SK-N-SH (cell line): ENCODE measurements around the gene RAB5B. TPM values are rescaled to one million over a fixed set of nuclear protein-coding genes. Genes with fewer than 3 reads are reported as not detected.

Experiments used
- CTCF ChIA-PET: fragments of 300-600, 350-600 bp; formaldehyde crosslinking; extraction: SDS; loops from one replicate; lab custom pipeline; 2021; lab: Yijun Ruan, JAX
- POLR2A ChIA-PET: fragments of 350-600 bp; sonication (Branson Sonifier 250); formaldehyde crosslinking; extraction: SDS; loops from one replicate; lab custom pipeline; 2020; ENCODE audit warnings: antibody characterized with exemption, inconsistent platforms; lab: Yijun Ruan, JAX
- DNase-seq: peaks from one replicate; pipeline ENCODE4 v3.0.0; 2012
- H2AFZ ChIP-seq: fragments of 200-600 bp; sonication (generic); 2 replicates; pipeline ENCODE4 v1.8.1; 2016; ENCODE audit warnings: antibody characterized with exemption, mild to moderate bottlenecking, low read depth
- H3F3A ChIP-seq: fragments of 200-600 bp; sonication (generic); replicated peaks from 2 replicates; pipeline ENCODE3; 2016; ENCODE audit warnings: antibody characterized with exemption, mild to moderate bottlenecking; ENCODE audit not compliant: insufficient read depth
- H3K27ac ChIP-seq, 2 experiments: fragments of 200-500 bp in 1 of 2; fragments of 200-600 bp in 1 of 2; sonication (Bioruptor generic) in 1 of 2; sonication (generic), shearing (Covaris generic) in 1 of 2; 2 replicates each; pipeline versions ENCODE4 v1.5.1 to v1.6.1; 2014 to 2016; ENCODE audit warnings: low read depth in 2 of 2, inconsistent platforms in 1 of 2, low read length in 1 of 2, mild to moderate bottlenecking in 1 of 2, mixed read lengths in 1 of 2
- H3K27me3 ChIP-seq: fragments of 200-600 bp; sonication (generic), shearing (Covaris generic); 2 replicates; pipeline ENCODE4 v1.6.1; 2016; ENCODE audit warnings: mixed run types; ENCODE audit not compliant: insufficient read depth
- H3K36me3 ChIP-seq, 2 experiments: fragments of 200-500 bp in 1 of 2; fragments of 200-600 bp in 1 of 2; sonication (Bioruptor generic) in 1 of 2; sonication (generic) in 1 of 2; replicated peaks in 1 of 2; 2 replicates each; pipeline versions ENCODE3 to v1.5.1; 2014 to 2016; ENCODE audit warnings: low read length in 1 of 2, mild to moderate bottlenecking in 1 of 2; ENCODE audit not compliant: insufficient read depth in 2 of 2, control insufficient read depth in 1 of 2
- H3K4me1 ChIP-seq, 2 experiments: fragments of 200-500 bp in 1 of 2; fragments of 200-600 bp in 1 of 2; sonication (Bioruptor generic) in 1 of 2; sonication (generic), shearing (Covaris generic) in 1 of 2; 2 replicates each; pipeline versions ENCODE4 v1.5.1 to v1.6.1; 2014 to 2016; ENCODE audit warnings: low read depth in 1 of 2, low read length in 1 of 2, mixed run types in 1 of 2; ENCODE audit not compliant: insufficient read depth in 2 of 2, control insufficient read depth in 1 of 2
- H3K4me2 ChIP-seq: fragments of 200-600 bp; sonication (generic), shearing (Covaris generic); 2 replicates; pipeline ENCODE4 v1.6.1; 2017; ENCODE audit warnings: mixed run types
- H3K4me3 ChIP-seq, 2 experiments: fragments of 200-500 bp in 1 of 2; fragments of 200-600 bp in 1 of 2; sonication (Bioruptor generic) in 1 of 2; sonication (generic), shearing (Covaris generic) in 1 of 2; 2 replicates each; pipeline versions ENCODE4 v1.5.1 to v1.8.1; 2014 to 2016; ENCODE audit warnings: low read depth in 2 of 2, inconsistent platforms in 1 of 2, low read length in 1 of 2, mild to moderate bottlenecking in 1 of 2, mixed read lengths in 1 of 2, moderate library complexity in 1 of 2
- H3K79me2 ChIP-seq: fragments of 200-600 bp; sonication (generic); 2 replicates; pipeline ENCODE4 v1.8.1; 2017; ENCODE audit warnings: mild to moderate bottlenecking; ENCODE audit not compliant: insufficient read depth
- H3K9ac ChIP-seq: fragments of 200-600 bp; sonication (generic); 2 replicates; pipeline ENCODE4 v1.6.1; 2017; ENCODE audit warnings: mixed run types
- H3K9me2 ChIP-seq: fragments of 200-600 bp; sonication (generic); 2 replicates; pipeline ENCODE4 v1.6.1; 2017; ENCODE audit warnings: mixed run types
- H3K9me3 ChIP-seq: fragments of 200-600 bp; sonication (generic); 2 replicates; pipeline ENCODE4 v1.6.1; 2017; ENCODE audit warnings: mixed run types, mild to moderate bottlenecking, moderate library complexity
- H4K20me1 ChIP-seq: fragments of 200-600 bp; sonication (generic); 2 replicates; pipeline ENCODE4 v1.6.1; 2017; ENCODE audit warnings: mild to moderate bottlenecking, mixed run types; ENCODE audit not compliant: insufficient read depth
- CHD2 ChIP-seq: fragments of 150-350 bp; IDR thresholded peaks from 2 replicates; pipeline ENCODE4 v1.6.1; 2018; ENCODE audit warnings: low read length; ENCODE audit not compliant: partially characterized antibody
- FOXJ3 ChIP-seq: sonication (generic); formaldehyde crosslinking; IDR thresholded peaks from 2 replicates; pipeline ENCODE4 v1.5.1; 2020; ENCODE audit warnings: mild to moderate bottlenecking, missing genetic modification reagents
- IRF3 ChIP-seq: fragments of 150-350 bp; IDR thresholded peaks from 2 replicates; pipeline ENCODE4 v1.6.1; 2016; ENCODE audit warnings: mild to moderate bottlenecking, low read depth, low read length
- JUND ChIP-seq: IDR thresholded peaks from 2 replicates; pipeline ENCODE4 v1.4.0; 2012
- MXI1 ChIP-seq: IDR thresholded peaks from 2 replicates; pipeline ENCODE4 v1.6.1; 2012; ENCODE audit warnings: mild to moderate bottlenecking, low read depth, low read length, improper control_type of control experiment
- NRF1 ChIP-seq: IDR thresholded peaks from 2 replicates; pipeline ENCODE4 v1.6.1; 2012; ENCODE audit warnings: low read depth, mild to moderate bottlenecking, low read length
- RAD21 ChIP-seq: IDR thresholded peaks from 2 replicates; pipeline ENCODE4 v1.6.1; 2012; ENCODE audit warnings: mild to moderate bottlenecking, low read length
- SIN3A ChIP-seq: IDR thresholded peaks from 2 replicates; pipeline ENCODE4 v1.6.1; 2012; ENCODE audit warnings: low read depth, mild to moderate bottlenecking, low read length, moderate library complexity, borderline replicate concordance
- SMC3 ChIP-seq: IDR thresholded peaks from 2 replicates; pipeline ENCODE4 v1.6.1; 2012; ENCODE audit warnings: low read depth, low read length, improper control_type of control experiment
- USF1 ChIP-seq: IDR thresholded peaks from 2 replicates; pipeline ENCODE4 v1.4.0; 2012; ENCODE audit warnings: low read depth, borderline replicate concordance
- USF2 ChIP-seq: fragments of 150-350 bp; IDR thresholded peaks from 2 replicates; pipeline ENCODE4 v1.6.1; 2017; ENCODE audit warnings: antibody characterized with exemption, low read length, low read depth, borderline replicate concordance
- WGBS: methylation state at CpG from one replicate; pipeline ENCODE4 v1.1.6; 2017; ENCODE audit warnings: low lambda C conversion rate; 5-methylcytosine and 5-hydroxymethylcytosine counted together
- polyA plus RNA-seq, 3 experiments: library from polyadenylated mRNA; depleted of rRNA; stranded (reverse); fragments of >200 nt; gene quantifications; 2 replicates each; pipeline ENCODE4 v1.2.3, GENCODE V29; 2012
- TF ChIP-seq, protein P1 (sequence below): IDR thresholded peaks from 2 replicates; pipeline ENCODE4 v1.6.1; 2012; ENCODE audit warnings: mild to moderate bottlenecking, low read depth, low read length, moderate library complexity
- TF ChIP-seq, protein P2 (sequence below): fragments of 200-600 bp; sonication (generic); IDR thresholded peaks from 2 replicates; pipeline ENCODE4 v1.6.1; 2017; ENCODE audit warnings: antibody characterized with exemption, mild to moderate bottlenecking, moderate library complexity
- TF ChIP-seq, protein P3 (sequence below): IDR thresholded peaks from 2 replicates; pipeline ENCODE4 v1.4.0; 2012; ENCODE audit warnings: low read depth

The RAB5B gene
- polyA plus RNA-seq, 1 of the 3 experiments (the other 2 are of a cell fraction): 54.0 TPM

DNA sequence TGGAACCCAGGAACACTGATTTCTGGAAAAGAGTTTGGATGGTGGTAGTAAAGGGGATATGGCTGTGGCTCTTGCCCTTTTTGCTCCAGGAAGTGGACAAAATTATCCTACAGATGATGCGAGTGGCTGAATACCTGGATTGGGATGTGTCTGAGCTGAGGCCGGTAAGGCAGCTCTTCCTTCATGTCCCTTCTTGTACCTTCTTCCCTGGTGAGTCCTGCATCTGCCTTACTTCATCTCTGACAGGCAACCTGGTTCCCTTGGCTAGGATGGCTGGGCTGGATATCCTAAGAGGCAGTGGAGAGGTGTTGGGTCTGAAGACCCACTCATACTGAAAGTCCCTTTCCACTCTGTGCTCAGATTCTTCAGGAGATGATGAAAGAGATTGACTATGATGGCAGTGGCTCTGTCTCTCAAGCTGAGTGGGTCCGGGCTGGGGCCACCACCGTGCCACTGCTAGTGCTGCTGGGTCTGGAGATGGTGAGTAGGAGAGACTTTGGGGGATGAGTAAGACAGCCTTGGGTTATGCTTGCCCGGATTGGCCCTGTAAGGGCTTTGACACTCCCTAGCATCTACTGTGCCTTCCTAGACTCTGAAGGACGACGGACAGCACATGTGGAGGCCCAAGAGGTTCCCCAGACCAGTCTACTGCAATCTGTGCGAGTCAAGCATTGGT lies 34.9 kb upstream of the RAB5B start:
- Histone ChIP-seq H3K4me3 (no peak overlapping the region), H3K9ac (no peak overlapping the region), H4K20me1 (no peaks in the 10 kb centered on the region), H3K36me3 (peaks cover 27 to 34% of the 10 kb centered on the region in 2 experiments), H3K4me1 (peaks cover 3 to 9% of the 10 kb centered on the region in 2 experiments; a peak in 2 of 4 replicates), H3K9me2 (no peaks in the 10 kb centered on the region), H3K27ac (no peak overlapping the region), H3F3A (peaks cover 6% of the 10 kb centered on the region), H2AFZ (no peak overlapping the region), H3K9me3 (no peaks in the 10 kb centered on the region), H3K4me2 (no peak overlapping the region), H3K27me3 (no peaks in the 10 kb centered on the region), H3K79me2 (peaks cover 4% of the 10 kb centered on the region; the same call in 1 of the 2 replicates)
- 97% methylated on average over 5 of the region's 8 CpGs for WGBS
- TF ChIP-seq RAD21 (no peak), JUND (no peak), SIN3A (no peak), IRF3 (no peak), SMC3 (no peak), CHD2 (no peak)
- TF ChIP-seq, protein P1, sequence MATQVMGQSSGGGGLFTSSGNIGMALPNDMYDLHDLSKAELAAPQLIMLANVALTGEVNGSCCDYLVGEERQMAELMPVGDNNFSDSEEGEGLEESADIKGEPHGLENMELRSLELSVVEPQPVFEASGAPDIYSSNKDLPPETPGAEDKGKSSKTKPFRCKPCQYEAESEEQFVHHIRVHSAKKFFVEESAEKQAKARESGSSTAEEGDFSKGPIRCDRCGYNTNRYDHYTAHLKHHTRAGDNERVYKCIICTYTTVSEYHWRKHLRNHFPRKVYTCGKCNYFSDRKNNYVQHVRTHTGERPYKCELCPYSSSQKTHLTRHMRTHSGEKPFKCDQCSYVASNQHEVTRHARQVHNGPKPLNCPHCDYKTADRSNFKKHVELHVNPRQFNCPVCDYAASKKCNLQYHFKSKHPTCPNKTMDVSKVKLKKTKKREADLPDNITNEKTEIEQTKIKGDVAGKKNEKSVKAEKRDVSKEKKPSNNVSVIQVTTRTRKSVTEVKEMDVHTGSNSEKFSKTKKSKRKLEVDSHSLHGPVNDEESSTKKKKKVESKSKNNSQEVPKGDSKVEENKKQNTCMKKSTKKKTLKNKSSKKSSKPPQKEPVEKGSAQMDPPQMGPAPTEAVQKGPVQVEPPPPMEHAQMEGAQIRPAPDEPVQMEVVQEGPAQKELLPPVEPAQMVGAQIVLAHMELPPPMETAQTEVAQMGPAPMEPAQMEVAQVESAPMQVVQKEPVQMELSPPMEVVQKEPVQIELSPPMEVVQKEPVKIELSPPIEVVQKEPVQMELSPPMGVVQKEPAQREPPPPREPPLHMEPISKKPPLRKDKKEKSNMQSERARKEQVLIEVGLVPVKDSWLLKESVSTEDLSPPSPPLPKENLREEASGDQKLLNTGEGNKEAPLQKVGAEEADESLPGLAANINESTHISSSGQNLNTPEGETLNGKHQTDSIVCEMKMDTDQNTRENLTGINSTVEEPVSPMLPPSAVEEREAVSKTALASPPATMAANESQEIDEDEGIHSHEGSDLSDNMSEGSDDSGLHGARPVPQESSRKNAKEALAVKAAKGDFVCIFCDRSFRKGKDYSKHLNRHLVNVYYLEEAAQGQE: no peak
- DNase-seq: no peak
- CTCF ChIA-PET: interaction anchor here (0.7 to 10.8 kb wide), 21 partner anchors 8 to 214 kb away, joined by 3 to 96 read pairs (median 5); partner anchors contain the start of genes DGKA, ORMDL2, PYM1 and RAB5B
- POLR2A ChIA-PET: no interaction called here

GRCh38 chr12:55940065-55940732 lies 33.7 kb upstream of the RAB5B start:
- H3K9me2 ChIP-seq: no peaks in the 10 kb centered on the region
- H3F3A ChIP-seq: peaks cover 6% of the 10 kb centered on the region
- H3K79me2 ChIP-seq: no peaks in the 10 kb centered on the region
- 32% methylated on average over 8 of the region's 18 CpGs for WGBS
- no peak overlapping the region; a peak in 1 of 4 replicates for H3K4me3 ChIP-seq
- H4K20me1 ChIP-seq: no peaks in the 10 kb centered on the region
- peaks cover 36 to 37% of the 10 kb centered on the region in 2 experiments for H3K36me3 ChIP-seq
- H3K4me1 ChIP-seq: peaks cover 0 to 9% of the 10 kb centered on the region in 2 experiments; a peak in 1 of 4 replicates
- H3K9me3 ChIP-seq: no peaks in the 10 kb centered on the region
- ChIA-PET CTCF (interaction anchor here (0.6 to 10.8 kb wide), 40 partner anchors 9 to 219 kb away, joined by 3 to 96 read pairs (median 4); partner anchors contain the start of genes DGKA, DNAJC14, ORMDL2 and PYM1), POLR2A (interaction anchor here (0.7 to 1.4 kb wide), 4 partner anchors 34 to 122 kb away, joined by 4 to 8 read pairs (median 5); partner anchors contain the start of genes DNAJC14, ORMDL2, RAB5B and SARNP)
- H3K9ac ChIP-seq: no peak overlapping the region
- no peak overlapping the region for H3K4me2 ChIP-seq
- H2AFZ ChIP-seq: no peak overlapping the region
- DNase-seq: peak; percentile 90
- no peaks in the 10 kb centered on the region for H3K27me3 ChIP-seq
- peak overlapping the region in 1 of 2 experiments; percentile 2; a peak in 1 of 4 replicates for H3K27ac ChIP-seq
- TF ChIP-seq RAD21: peak; percentile 86
- TF ChIP-seq, protein P2, sequence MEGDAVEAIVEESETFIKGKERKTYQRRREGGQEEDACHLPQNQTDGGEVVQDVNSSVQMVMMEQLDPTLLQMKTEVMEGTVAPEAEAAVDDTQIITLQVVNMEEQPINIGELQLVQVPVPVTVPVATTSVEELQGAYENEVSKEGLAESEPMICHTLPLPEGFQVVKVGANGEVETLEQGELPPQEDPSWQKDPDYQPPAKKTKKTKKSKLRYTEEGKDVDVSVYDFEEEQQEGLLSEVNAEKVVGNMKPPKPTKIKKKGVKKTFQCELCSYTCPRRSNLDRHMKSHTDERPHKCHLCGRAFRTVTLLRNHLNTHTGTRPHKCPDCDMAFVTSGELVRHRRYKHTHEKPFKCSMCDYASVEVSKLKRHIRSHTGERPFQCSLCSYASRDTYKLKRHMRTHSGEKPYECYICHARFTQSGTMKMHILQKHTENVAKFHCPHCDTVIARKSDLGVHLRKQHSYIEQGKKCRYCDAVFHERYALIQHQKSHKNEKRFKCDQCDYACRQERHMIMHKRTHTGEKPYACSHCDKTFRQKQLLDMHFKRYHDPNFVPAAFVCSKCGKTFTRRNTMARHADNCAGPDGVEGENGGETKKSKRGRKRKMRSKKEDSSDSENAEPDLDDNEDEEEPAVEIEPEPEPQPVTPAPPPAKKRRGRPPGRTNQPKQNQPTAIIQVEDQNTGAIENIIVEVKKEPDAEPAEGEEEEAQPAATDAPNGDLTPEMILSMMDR: peak; percentile 90
- TF ChIP-seq USF2: no peak
- peak; percentile 81 for TF ChIP-seq MXI1
- no peak for TF ChIP-seq USF1
- peak; percentile 76 for TF ChIP-seq SMC3
- TF ChIP-seq SIN3A: 0 out of 2 replicates have a peak, but pooled peaks have one; percentile 65
- TF ChIP-seq, protein P3, sequence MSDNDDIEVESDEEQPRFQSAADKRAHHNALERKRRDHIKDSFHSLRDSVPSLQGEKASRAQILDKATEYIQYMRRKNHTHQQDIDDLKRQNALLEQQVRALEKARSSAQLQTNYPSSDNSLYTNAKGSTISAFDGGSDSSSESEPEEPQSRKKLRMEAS: peak; percentile 60; the same call in 1 of the 2 replicates
- no peak for TF ChIP-seq NRF1
- TF ChIP-seq FOXJ3 (CRISPR knock-in tag): no peak
